Ishikawa (cell line): ENCODE measurements around the gene ARHGAP26.
A peak's percentile ranks its signal among the peaks of the same experiment; 100 is the strongest.

Experiments used
- CEBPB ChIP-seq: IDR thresholded peaks from 2 replicates; pipeline ENCODE4 v1.6.1; 2012
- CREB1 ChIP-seq: IDR thresholded peaks from 2 replicates; pipeline ENCODE4 v1.6.1; 2012; ENCODE audit warnings: low read depth
- EGR1 ChIP-seq: IDR thresholded peaks from 2 replicates; pipeline ENCODE4 v1.6.1; 2012
- EP300 ChIP-seq: IDR thresholded peaks from 2 replicates; pipeline ENCODE4 v1.6.1; 2012; ENCODE audit warnings: borderline replicate concordance
- FOXM1 ChIP-seq: IDR thresholded peaks from 2 replicates; pipeline ENCODE4 v1.6.1; 2012; ENCODE audit warnings: low read depth, borderline replicate concordance
- MAX ChIP-seq: IDR thresholded peaks from 2 replicates; pipeline ENCODE4 v1.6.1; 2012
- NFIC ChIP-seq: IDR thresholded peaks from 2 replicates; pipeline ENCODE4 v1.6.1; 2012
- RAD21 ChIP-seq: IDR thresholded peaks from 2 replicates; pipeline ENCODE4 v1.6.1; 2012; ENCODE audit warnings: low read depth
- REST ChIP-seq: IDR thresholded peaks from 2 replicates; pipeline ENCODE4 v1.6.1; 2012; ENCODE audit warnings: low read depth, mild to moderate bottlenecking
- TAF1 ChIP-seq: IDR thresholded peaks from 2 replicates; pipeline ENCODE4 v1.6.1; 2012; ENCODE audit warnings: low read depth, mild to moderate bottlenecking
- TCF12 ChIP-seq: IDR thresholded peaks from 2 replicates; pipeline ENCODE4 v1.6.1; 2012; ENCODE audit warnings: low read depth
- TEAD4 ChIP-seq: IDR thresholded peaks from 2 replicates; pipeline ENCODE4 v1.6.1; 2012
- USF1 ChIP-seq: IDR thresholded peaks from 2 replicates; pipeline ENCODE4 v1.6.1; 2012
- YY1 ChIP-seq: IDR thresholded peaks from 2 replicates; pipeline ENCODE4 v1.6.1; 2012; ENCODE audit warnings: low read depth
- ZBTB7A ChIP-seq: IDR thresholded peaks from 2 replicates; pipeline ENCODE4 v1.6.1; 2012; ENCODE audit warnings: low read depth

Gene ARHGAP26

GRCh38 chr5:143029293-143029692 lies 259.1 kb downstream of the ARHGAP26 start:
- TF ChIP-seq ZBTB7A: no peak
- no peak for TF ChIP-seq NFIC
- TF ChIP-seq CREB1: no peak
- TF ChIP-seq REST: no peak
- no peak for TF ChIP-seq EP300
- TF ChIP-seq YY1: no peak

- TF ChIP-seq USF1 (no peak), TAF1 (no peak), EP300 (no peak), NFIC (no peak), CEBPB (no peak)
Measured at GRCh38 chr5:143030349-143030748, 260.2 kb downstream of the ARHGAP26 start.

- TF ChIP-seq RAD21: no peak
- TF ChIP-seq TAF1: no peak
- no peak for TF ChIP-seq EP300
- TF ChIP-seq CREB1: no peak
- TF ChIP-seq TEAD4: no peak
- TF ChIP-seq FOXM1: no peak
- TF ChIP-seq USF1: no peak
- no peak for TF ChIP-seq YY1
- no peak for TF ChIP-seq NFIC
- TF ChIP-seq EGR1: no peak
- no peak for TF ChIP-seq MAX
- no peak for TF ChIP-seq ZBTB7A
- TF ChIP-seq REST: no peak
- no peak for TF ChIP-seq TCF12
- TF ChIP-seq CEBPB: no peak
Measured at GRCh38 chr5:143031781-143032580, 261.8 kb downstream of the ARHGAP26 start.

- TF ChIP-seq YY1 (no peak), ZBTB7A (no peak), CEBPB (no peak)
Measured at GRCh38 chr5:143032581-143032836, 262.3 kb downstream of the ARHGAP26 start.

- TF ChIP-seq TCF12: peak; percentile 58; the same call in 1 of the 2 replicates
- TF ChIP-seq CREB1: no peak
- no peak for TF ChIP-seq CEBPB
- TF ChIP-seq TEAD4: peak; percentile 68
- peak; percentile 68 for TF ChIP-seq EP300
- TF ChIP-seq FOXM1: peak; percentile 69; the same call in 1 of the 2 replicates
- no peak for TF ChIP-seq EGR1
- peak; percentile 81 for TF ChIP-seq NFIC
- no peak for TF ChIP-seq YY1
Measured at GRCh38 chr5:143033535-143034250, 263.5 kb downstream of the ARHGAP26 start.

- TF ChIP-seq YY1 (no peak), EGR1 (no peak), USF1 (no peak), ZBTB7A (no peak), NFIC (no peak), TEAD4 (no peak), TAF1 (no peak), CREB1 (no peak), RAD21 (no peak), EP300 (no peak), REST (no peak), TCF12 (no peak), MAX (no peak), CEBPB (no peak), FOXM1 (no peak)
Measured at GRCh38 chr5:143036146-143036927, 266.2 kb downstream of the ARHGAP26 start.
